ENCODE measurements around the gene B3GLCT. TPM values are rescaled to one million over a fixed set of nuclear protein-coding genes. Genes with fewer than 3 reads are reported as not detected.

Gene B3GLCT
- total RNA-seq, 2 donors from 2014 or later = 9.3 to 10.4 TPM

DNA sequence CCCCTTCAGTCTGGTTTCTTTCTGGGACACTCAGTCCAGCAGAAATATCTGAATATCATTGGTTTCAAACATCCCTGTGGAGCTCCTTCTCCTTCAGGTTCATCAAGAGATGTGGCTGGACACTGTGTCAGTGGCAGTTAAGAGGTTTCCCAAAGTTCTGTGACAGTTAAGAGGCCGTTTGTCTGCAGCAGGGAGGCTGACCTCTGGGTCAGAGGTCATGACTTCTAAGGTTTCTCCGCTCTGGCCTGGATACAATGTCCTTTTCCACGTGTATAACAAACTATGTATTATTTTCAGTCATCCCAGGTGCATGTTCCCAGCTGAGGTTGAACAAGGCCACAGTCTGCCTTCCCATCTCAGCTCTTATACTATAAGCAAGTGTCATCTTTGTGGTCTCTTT, 174.9 kb downstream of the B3GLCT start:
- ATAC-seq (ENCODE audit: insufficient number of reproducible peaks, low FRiP score, low read depth) (no peak), DNase-seq (ENCODE audit: low spot score) (no peak)
- no peak overlapping the region for H3K27ac ChIP-seq
- TF ChIP-seq, protein P1, sequence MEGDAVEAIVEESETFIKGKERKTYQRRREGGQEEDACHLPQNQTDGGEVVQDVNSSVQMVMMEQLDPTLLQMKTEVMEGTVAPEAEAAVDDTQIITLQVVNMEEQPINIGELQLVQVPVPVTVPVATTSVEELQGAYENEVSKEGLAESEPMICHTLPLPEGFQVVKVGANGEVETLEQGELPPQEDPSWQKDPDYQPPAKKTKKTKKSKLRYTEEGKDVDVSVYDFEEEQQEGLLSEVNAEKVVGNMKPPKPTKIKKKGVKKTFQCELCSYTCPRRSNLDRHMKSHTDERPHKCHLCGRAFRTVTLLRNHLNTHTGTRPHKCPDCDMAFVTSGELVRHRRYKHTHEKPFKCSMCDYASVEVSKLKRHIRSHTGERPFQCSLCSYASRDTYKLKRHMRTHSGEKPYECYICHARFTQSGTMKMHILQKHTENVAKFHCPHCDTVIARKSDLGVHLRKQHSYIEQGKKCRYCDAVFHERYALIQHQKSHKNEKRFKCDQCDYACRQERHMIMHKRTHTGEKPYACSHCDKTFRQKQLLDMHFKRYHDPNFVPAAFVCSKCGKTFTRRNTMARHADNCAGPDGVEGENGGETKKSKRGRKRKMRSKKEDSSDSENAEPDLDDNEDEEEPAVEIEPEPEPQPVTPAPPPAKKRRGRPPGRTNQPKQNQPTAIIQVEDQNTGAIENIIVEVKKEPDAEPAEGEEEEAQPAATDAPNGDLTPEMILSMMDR (IDR thresholded peaks at IDR 0.05) = no peak
- H3K36me3 ChIP-seq = no peaks in the 10 kb centered on the region
- no peaks in the 10 kb centered on the region for H3K27me3 ChIP-seq (replicated peaks; ENCODE audit: insufficient read depth)
- H3K9me3 ChIP-seq = no peaks in the 10 kb centered on the region
- H3K4me1 ChIP-seq (ENCODE audit: control insufficient read depth in 1 of 2, low read depth in 2 of 2) = no peaks in the 10 kb centered on the region
- H3K4me3 ChIP-seq = no peak overlapping the region

- Histone ChIP-seq H3K27me3 (replicated peaks; ENCODE audit: insufficient read depth) (no peaks in the 10 kb centered on the region), H3K4me1 (ENCODE audit: control insufficient read depth in 1 of 2, low read depth in 2 of 2) (no peaks in the 10 kb centered on the region), H3K36me3 (no peaks in the 10 kb centered on the region), H3K9me3 (no peaks in the 10 kb centered on the region), H3K27ac (no peak overlapping the region), H3K4me3 (no peak overlapping the region)
- TF ChIP-seq, protein P1 (IDR thresholded peaks at IDR 0.05) = no peak
- no peak for ATAC-seq (ENCODE audit: insufficient number of reproducible peaks, low FRiP score, low read depth)
- no peak for DNase-seq (ENCODE audit: low spot score)
These were observed 178.2 kb downstream of the B3GLCT start for GRCh38 chr13:31377946-31378345.

DNA sequence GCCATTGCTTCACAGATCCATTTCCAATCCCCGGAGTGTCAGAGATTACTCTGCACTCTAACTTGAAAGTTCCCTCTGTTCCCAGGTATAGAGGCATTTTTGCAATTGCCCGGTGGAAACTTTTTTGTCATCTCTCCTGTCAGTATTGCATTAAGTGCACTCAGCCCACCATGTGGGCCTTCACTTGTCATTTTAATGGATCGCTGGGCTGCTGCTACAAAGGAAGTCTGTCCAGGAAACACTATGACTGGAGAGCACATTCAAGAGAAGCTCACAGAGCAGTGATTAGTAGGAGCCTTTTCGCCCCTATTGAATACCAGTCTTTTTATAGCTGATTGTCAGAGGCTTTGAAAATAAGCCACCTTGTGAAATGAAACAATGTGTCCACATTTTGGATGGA, 180.9 kb downstream of the B3GLCT start:
- H3K27ac ChIP-seq = no peak overlapping the region
- no peak for DNase-seq (ENCODE audit: low spot score)
- no peak for ATAC-seq (ENCODE audit: insufficient number of reproducible peaks, low FRiP score, low read depth)
- TF ChIP-seq, protein P1 (IDR thresholded peaks at IDR 0.05) = no peak
- no peaks in the 10 kb centered on the region for H3K27me3 ChIP-seq (replicated peaks; ENCODE audit: insufficient read depth)
- H3K4me1 ChIP-seq (ENCODE audit: control insufficient read depth in 1 of 2, low read depth in 2 of 2) = no peaks in the 10 kb centered on the region
- H3K9me3 ChIP-seq = no peaks in the 10 kb centered on the region
- H3K4me3 ChIP-seq = no peak overlapping the region
- no peaks in the 10 kb centered on the region for H3K36me3 ChIP-seq

Other genes with a start within 250 kb of the B3GLCT start
- 10 to 100 TPM; 21.4 to 52.7 TPM for gene HSPH1, start 38.1 kb upstream of the B3GLCT start, total RNA-seq

Measured in thoracic aorta (tissue), 2 donors.